Ishikawa (cell line): ENCODE measurements around the gene CHRNA5.

Source experiments
- CEBPB ChIP-seq: IDR thresholded peaks from 2 replicates; pipeline ENCODE4 v1.6.1; 2012
- CREB1 ChIP-seq: IDR thresholded peaks from 2 replicates; pipeline ENCODE4 v1.6.1; 2012; ENCODE audit warnings: low read depth
- EGR1 ChIP-seq: IDR thresholded peaks from 2 replicates; pipeline ENCODE4 v1.6.1; 2012
- EP300 ChIP-seq: IDR thresholded peaks from 2 replicates; pipeline ENCODE4 v1.6.1; 2012; ENCODE audit warnings: borderline replicate concordance
- FOXM1 ChIP-seq: IDR thresholded peaks from 2 replicates; pipeline ENCODE4 v1.6.1; 2012; ENCODE audit warnings: low read depth, borderline replicate concordance
- NFIC ChIP-seq: IDR thresholded peaks from 2 replicates; pipeline ENCODE4 v1.6.1; 2012
- RAD21 ChIP-seq: IDR thresholded peaks from 2 replicates; pipeline ENCODE4 v1.6.1; 2012; ENCODE audit warnings: low read depth
- TAF1 ChIP-seq: IDR thresholded peaks from 2 replicates; pipeline ENCODE4 v1.6.1; 2012; ENCODE audit warnings: low read depth, mild to moderate bottlenecking
- TCF12 ChIP-seq: IDR thresholded peaks from 2 replicates; pipeline ENCODE4 v1.6.1; 2012; ENCODE audit warnings: low read depth
- TEAD4 ChIP-seq: IDR thresholded peaks from 2 replicates; pipeline ENCODE4 v1.6.1; 2012
- YY1 ChIP-seq: IDR thresholded peaks from 2 replicates; pipeline ENCODE4 v1.6.1; 2012; ENCODE audit warnings: low read depth
- ZBTB7A ChIP-seq: IDR thresholded peaks from 2 replicates; pipeline ENCODE4 v1.6.1; 2012; ENCODE audit warnings: low read depth
- TF ChIP-seq, protein P1 (sequence below): IDR thresholded peaks from 2 replicates; pipeline ENCODE4 v1.6.1; 2012
- TF ChIP-seq, protein P2 (sequence below): IDR thresholded peaks from 2 replicates; pipeline ENCODE4 v1.6.1; 2012; ENCODE audit warnings: low read depth, mild to moderate bottlenecking
- TF ChIP-seq, protein P3 (sequence below): IDR thresholded peaks from 2 replicates; pipeline ENCODE4 v1.6.1; 2012

Gene CHRNA5

DNA sequence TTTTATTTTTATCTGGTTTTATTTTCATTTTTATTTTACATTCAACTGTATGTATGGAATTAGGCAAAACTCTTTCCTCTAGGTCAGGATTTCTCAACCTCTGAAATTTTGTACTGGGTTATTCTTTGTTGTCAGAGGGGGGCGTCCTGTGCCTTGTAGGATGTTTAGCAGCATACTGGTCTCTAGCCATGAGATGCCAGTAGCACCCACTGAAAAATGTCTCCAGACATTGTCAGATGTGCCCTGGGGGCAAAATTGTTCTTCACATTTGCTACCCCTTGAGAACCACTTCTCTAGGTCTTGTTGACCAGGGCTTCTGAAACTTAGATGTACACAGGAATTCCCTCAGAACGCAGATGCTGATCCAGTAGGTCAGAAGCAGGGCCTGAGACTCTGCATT is 5.4 kb downstream of the CHRNA5 start:
- no peak for TF ChIP-seq FOXM1
- TF ChIP-seq RAD21 = no peak
- TF ChIP-seq EGR1 = no peak
- TF ChIP-seq, protein P1, sequence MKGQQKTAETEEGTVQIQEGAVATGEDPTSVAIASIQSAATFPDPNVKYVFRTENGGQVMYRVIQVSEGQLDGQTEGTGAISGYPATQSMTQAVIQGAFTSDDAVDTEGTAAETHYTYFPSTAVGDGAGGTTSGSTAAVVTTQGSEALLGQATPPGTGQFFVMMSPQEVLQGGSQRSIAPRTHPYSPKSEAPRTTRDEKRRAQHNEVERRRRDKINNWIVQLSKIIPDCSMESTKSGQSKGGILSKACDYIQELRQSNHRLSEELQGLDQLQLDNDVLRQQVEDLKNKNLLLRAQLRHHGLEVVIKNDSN = no peak
- TF ChIP-seq CEBPB = no peak
- TF ChIP-seq CREB1 = no peak
- TF ChIP-seq, protein P2, sequence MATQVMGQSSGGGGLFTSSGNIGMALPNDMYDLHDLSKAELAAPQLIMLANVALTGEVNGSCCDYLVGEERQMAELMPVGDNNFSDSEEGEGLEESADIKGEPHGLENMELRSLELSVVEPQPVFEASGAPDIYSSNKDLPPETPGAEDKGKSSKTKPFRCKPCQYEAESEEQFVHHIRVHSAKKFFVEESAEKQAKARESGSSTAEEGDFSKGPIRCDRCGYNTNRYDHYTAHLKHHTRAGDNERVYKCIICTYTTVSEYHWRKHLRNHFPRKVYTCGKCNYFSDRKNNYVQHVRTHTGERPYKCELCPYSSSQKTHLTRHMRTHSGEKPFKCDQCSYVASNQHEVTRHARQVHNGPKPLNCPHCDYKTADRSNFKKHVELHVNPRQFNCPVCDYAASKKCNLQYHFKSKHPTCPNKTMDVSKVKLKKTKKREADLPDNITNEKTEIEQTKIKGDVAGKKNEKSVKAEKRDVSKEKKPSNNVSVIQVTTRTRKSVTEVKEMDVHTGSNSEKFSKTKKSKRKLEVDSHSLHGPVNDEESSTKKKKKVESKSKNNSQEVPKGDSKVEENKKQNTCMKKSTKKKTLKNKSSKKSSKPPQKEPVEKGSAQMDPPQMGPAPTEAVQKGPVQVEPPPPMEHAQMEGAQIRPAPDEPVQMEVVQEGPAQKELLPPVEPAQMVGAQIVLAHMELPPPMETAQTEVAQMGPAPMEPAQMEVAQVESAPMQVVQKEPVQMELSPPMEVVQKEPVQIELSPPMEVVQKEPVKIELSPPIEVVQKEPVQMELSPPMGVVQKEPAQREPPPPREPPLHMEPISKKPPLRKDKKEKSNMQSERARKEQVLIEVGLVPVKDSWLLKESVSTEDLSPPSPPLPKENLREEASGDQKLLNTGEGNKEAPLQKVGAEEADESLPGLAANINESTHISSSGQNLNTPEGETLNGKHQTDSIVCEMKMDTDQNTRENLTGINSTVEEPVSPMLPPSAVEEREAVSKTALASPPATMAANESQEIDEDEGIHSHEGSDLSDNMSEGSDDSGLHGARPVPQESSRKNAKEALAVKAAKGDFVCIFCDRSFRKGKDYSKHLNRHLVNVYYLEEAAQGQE = no peak
- no peak for TF ChIP-seq NFIC
- TF ChIP-seq TEAD4 = no peak
- TF ChIP-seq TAF1 = no peak
- TF ChIP-seq, protein P3, sequence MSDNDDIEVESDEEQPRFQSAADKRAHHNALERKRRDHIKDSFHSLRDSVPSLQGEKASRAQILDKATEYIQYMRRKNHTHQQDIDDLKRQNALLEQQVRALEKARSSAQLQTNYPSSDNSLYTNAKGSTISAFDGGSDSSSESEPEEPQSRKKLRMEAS = no peak
- no peak for TF ChIP-seq EP300
- TF ChIP-seq YY1 = no peak
- no peak for TF ChIP-seq TCF12
- TF ChIP-seq ZBTB7A = no peak

DNA sequence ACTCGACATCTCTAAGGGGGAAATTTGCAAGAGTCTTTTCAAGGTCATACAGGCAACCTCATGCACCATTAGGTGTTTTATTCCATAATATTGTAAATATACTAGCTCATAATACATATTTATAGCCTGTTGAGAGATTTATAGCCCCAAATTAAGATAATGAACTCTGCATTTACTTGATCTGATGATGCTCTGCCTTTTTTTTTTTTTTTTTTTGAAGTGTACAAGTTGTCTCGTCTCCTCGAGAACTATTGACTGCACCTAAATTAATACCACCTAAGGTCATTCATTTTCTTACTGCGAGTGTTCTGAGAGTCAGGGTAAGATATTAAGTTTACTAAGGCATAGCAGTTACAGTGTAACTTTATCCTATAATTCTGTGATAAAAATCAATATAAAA is 6.1 kb downstream of the CHRNA5 start:
- TF ChIP-seq, protein P1 = no peak
- TF ChIP-seq EP300 = no peak
- no peak for TF ChIP-seq CREB1
- TF ChIP-seq EGR1 = no peak
- TF ChIP-seq, protein P2 = no peak
- TF ChIP-seq ZBTB7A = no peak
- no peak for TF ChIP-seq CEBPB
- no peak for TF ChIP-seq TCF12
- TF ChIP-seq RAD21 = no peak
- TF ChIP-seq FOXM1 = no peak
- no peak for TF ChIP-seq TAF1
- no peak for TF ChIP-seq NFIC

DNA sequence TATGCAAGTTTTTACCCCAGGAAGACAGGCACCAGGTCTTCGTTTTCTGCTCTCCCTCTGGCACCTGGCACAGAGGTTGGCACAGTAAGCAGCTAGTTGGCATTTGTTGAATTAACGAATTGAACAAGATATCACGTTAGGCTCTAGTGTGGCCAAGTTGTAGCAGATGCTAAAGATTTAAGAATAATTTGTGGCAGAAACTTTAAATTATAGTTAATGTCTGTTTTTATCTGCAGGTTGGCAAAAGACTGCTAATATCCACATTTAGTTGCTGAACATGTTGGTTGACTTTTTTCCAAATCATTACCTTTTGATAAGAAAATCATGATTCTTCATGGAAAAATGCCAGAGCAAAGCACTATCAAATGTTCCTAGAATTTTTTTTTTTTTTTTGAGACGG is 8.1 kb downstream of the CHRNA5 start:
- TF ChIP-seq, protein P3 = no peak
- TF ChIP-seq YY1 (no peak), TAF1 (no peak), EP300 (no peak), TEAD4 (no peak), RAD21 (no peak), FOXM1 (no peak), ZBTB7A (no peak), CREB1 (no peak), CEBPB (no peak), NFIC (no peak), TCF12 (no peak), EGR1 (no peak)
- TF ChIP-seq, protein P2 = no peak
- TF ChIP-seq, protein P1 = no peak

DNA sequence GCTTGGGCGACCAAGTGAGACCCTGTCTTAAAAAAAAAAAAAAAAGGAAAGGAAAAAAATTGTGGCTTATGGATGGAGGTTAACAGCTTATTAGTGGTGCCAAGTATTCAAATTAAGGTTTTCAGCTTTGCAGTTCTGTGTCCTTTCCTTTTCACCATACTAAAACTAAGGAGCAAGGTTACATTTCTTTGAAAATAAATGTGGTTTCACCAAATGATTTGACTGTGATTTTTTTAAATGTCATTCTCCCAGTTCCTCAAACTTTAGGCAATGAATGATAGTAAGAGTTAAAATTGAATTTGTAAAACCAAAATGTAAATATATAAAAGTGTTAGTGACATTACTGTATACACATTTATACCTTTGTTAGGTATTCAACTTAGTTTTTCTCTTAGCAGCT is 9.6 kb downstream of the CHRNA5 start:
- TF ChIP-seq FOXM1 (no peak), ZBTB7A (no peak), CEBPB (no peak), TEAD4 (no peak), TAF1 (no peak), EGR1 (no peak), EP300 (no peak), CREB1 (no peak), TCF12 (no peak), YY1 (no peak), NFIC (no peak), RAD21 (no peak)
- TF ChIP-seq, protein P3 = no peak
- TF ChIP-seq, protein P1 = no peak
- TF ChIP-seq, protein P2 = no peak
